Upper lobe of right lung (tissue), 1 donor: ENCODE results near the gene THSD4. TPM values are rescaled to one million over a fixed set of nuclear protein-coding genes. Genes with fewer than 3 reads are reported as not detected.

ENCODE experiments used
- ATAC-seq: fragments of 200-7000 bp; cut with Tn5 transposase; one replicate; pipeline ENCODE4 v1.9.1; 2020; ENCODE audit warnings: mild to moderate bottlenecking, moderate library complexity
- DNase-seq: peaks from one replicate; pipeline ENCODE4 v3.0.0-alpha.2; 2020
- H3K27ac ChIP-seq: fragments of 200-600 bp; one replicate; pipeline ENCODE4 v1.8.0; 2022
- H3K27me3 ChIP-seq: fragments of 200-600 bp; one replicate; pipeline ENCODE4 v1.8.0; 2022; ENCODE audit warnings: mild to moderate bottlenecking
- H3K36me3 ChIP-seq: fragments of 200-600 bp; one replicate; pipeline ENCODE4 v1.8.0; 2022
- H3K4me1 ChIP-seq: fragments of 200-600 bp; one replicate; pipeline ENCODE4 v1.8.0; 2022
- H3K4me3 ChIP-seq: fragments of 200-600 bp; one replicate; pipeline ENCODE4 v1.8.0; 2022; ENCODE audit warnings: mild to moderate bottlenecking
- H3K9me3 ChIP-seq: fragments of 200-600 bp; one replicate; pipeline ENCODE4 v1.8.0; 2022
- CTCF ChIP-seq: fragments of 200-600 bp; IDR thresholded peaks from one replicate; pipeline ENCODE4 v1.8.0; 2022; ENCODE audit warnings: antibody characterized with exemption
- intact Hi-C: fragments of 100-400 bp; cut with DNase I; formaldehyde crosslinking; loops from one replicate; pipeline ENCODE4 v1.11.0; 2022
- total RNA-seq: library from RNA; stranded (reverse); fragmentation: NEBNext Ultra II Directional; extraction: Animal tissue kit (Norgen Biotek cat#: 25700); gene quantifications from one replicate; pipeline ENCODE4 v1.2.1, GENCODE V29; 2021
- donor health status: DM: no; HTN: yes; CAD: no; lungs with severe emphysema.

The THSD4 gene
- total RNA-seq, 1 donor from 2014 or later: 25.6 TPM

DNA sequence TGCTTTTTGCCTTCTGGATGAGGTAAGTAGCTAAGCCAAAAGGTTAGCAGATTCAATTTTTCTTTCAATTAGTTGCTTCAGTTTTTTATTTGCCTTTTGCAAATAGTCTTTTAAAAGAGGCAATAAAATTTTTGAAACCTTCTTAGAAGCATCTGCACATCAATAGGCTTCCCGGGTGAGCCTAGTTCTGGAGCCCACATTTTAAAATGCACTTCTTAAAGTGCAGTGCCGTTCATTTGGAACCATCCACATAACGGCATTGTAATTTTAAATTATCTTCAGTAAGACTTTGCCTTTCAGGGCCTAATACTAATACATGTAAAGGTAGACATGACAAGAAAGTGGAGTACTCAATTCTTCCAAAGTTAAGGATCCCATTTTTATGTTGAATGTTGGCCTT lies 269.2 kb downstream of the THSD4 start:
- Histone ChIP-seq H3K27ac (no peak overlapping the region), H3K9me3 (no peaks in the 10 kb centered on the region), H3K4me1 (peaks cover 29% of the 10 kb centered on the region), H3K4me3 (no peak overlapping the region), H3K36me3 (no peaks in the 10 kb centered on the region), H3K27me3 (no peaks in the 10 kb centered on the region)
- DNase-seq: no peak
- no peak for ATAC-seq
- intact Hi-C loops: no loop called here
- TF ChIP-seq CTCF: no peak

- intact Hi-C loops: loop anchor here (5.0 kb wide), 1 partner anchor 57 kb away; no protein-coding TSS in a partner anchor
- Histone ChIP-seq H3K27ac (no peak overlapping the region), H3K27me3 (no peaks in the 10 kb centered on the region), H3K9me3 (no peaks in the 10 kb centered on the region), H3K4me1 (peaks cover 29% of the 10 kb centered on the region), H3K36me3 (no peaks in the 10 kb centered on the region), H3K4me3 (no peak overlapping the region)
- no peak for TF ChIP-seq CTCF
- DNase-seq (no peak), ATAC-seq (peak; percentile 23)
Observed at GRCh38 chr15:71385026-71385425, 269.8 kb downstream of the THSD4 start.

GRCh38 chr15:71385457-71385856 lies 270.2 kb downstream of the THSD4 start:
- DNase-seq (no peak), ATAC-seq (no peak)
- intact Hi-C loops: loop anchor here (5.0 kb wide), 1 partner anchor 57 kb away; no protein-coding TSS in a partner anchor
- H3K4me3 ChIP-seq: no peak overlapping the region
- no peaks in the 10 kb centered on the region for H3K36me3 ChIP-seq
- H3K9me3 ChIP-seq: no peaks in the 10 kb centered on the region
- no peak for TF ChIP-seq CTCF
- no peaks in the 10 kb centered on the region for H3K27me3 ChIP-seq
- H3K4me1 ChIP-seq: peaks cover 29% of the 10 kb centered on the region
- no peak overlapping the region for H3K27ac ChIP-seq

GRCh38 chr15:71386005-71386404 lies 270.7 kb downstream of the THSD4 start:
- Histone ChIP-seq H3K27me3 (no peaks in the 10 kb centered on the region), H3K27ac (no peak overlapping the region), H3K4me3 (no peak overlapping the region), H3K36me3 (no peaks in the 10 kb centered on the region), H3K4me1 (peaks cover 29% of the 10 kb centered on the region), H3K9me3 (no peaks in the 10 kb centered on the region)
- DNase-seq (no peak), ATAC-seq (no peak)
- intact Hi-C loops: loop anchor here (5.0 kb wide), 1 partner anchor 56 kb away; no protein-coding TSS in a partner anchor
- TF ChIP-seq CTCF: no peak

GRCh38 chr15:71386448-71387236 lies 271.4 kb downstream of the THSD4 start:
- H3K4me3 ChIP-seq: no peak overlapping the region
- H3K4me1 ChIP-seq: peaks cover 30% of the 10 kb centered on the region
- peak; percentile 62 for ATAC-seq
- intact Hi-C loops: loop anchor here (5.0 kb wide), 1 partner anchor 56 kb away; no protein-coding TSS in a partner anchor
- no peak overlapping the region for H3K27ac ChIP-seq
- DNase-seq: no peak
- no peaks in the 10 kb centered on the region for H3K9me3 ChIP-seq
- TF ChIP-seq CTCF: peak; percentile 64
- H3K36me3 ChIP-seq: no peaks in the 10 kb centered on the region
- no peaks in the 10 kb centered on the region for H3K27me3 ChIP-seq
